22Rv1 (cell line): ENCODE data around the gene UGDH.

Experiments
- H3K27ac ChIP-seq: fragments of 450-650 bp; 2 replicates; pipeline ENCODE4 v1.5.1; 2017
- CTCF ChIP-seq: fragments of 450-650 bp; IDR thresholded peaks from 2 replicates; pipeline ENCODE4 v1.5.1; 2017; ENCODE audit warnings: mild to moderate bottlenecking
- ZFX ChIP-seq: fragments of 450-650 bp; IDR thresholded peaks from 2 replicates; pipeline ENCODE4 v1.6.1; 2017; ENCODE audit warnings: antibody characterized with exemption, borderline replicate concordance

UGDH gene

GRCh38 chr4:39528061-39528465, 824 bp upstream of the UGDH start:
- H3K27ac ChIP-seq = peak overlapping the region; percentile 91
- TF ChIP-seq CTCF (no peak), ZFX (no peak)

- TF ChIP-seq CTCF = no peak
- peak overlapping the region; percentile 91 for H3K27ac ChIP-seq
Measured at GRCh38 chr4:39526765-39527295, 409 bp downstream of the UGDH start.

- TF ChIP-seq CTCF = no peak
- peak overlapping the region; percentile 91 for H3K27ac ChIP-seq
Measured at GRCh38 chr4:39525822-39526690, 1.2 kb downstream of the UGDH start.

GRCh38 chr4:39524161-39524957, 2.9 kb downstream of the UGDH start:
- TF ChIP-seq CTCF (no peak), ZFX (no peak)
- peak overlapping the region; percentile 91 for H3K27ac ChIP-seq

GRCh38 chr4:39522068-39522467, 5.2 kb downstream of the UGDH start:
- TF ChIP-seq CTCF (no peak), ZFX (no peak)
- H3K27ac ChIP-seq = peak overlapping the region; percentile 91

- H3K27ac ChIP-seq = peak overlapping the region; percentile 91
- no peak for TF ChIP-seq ZFX
- no peak for TF ChIP-seq CTCF
Measured at GRCh38 chr4:39521253-39521919, 5.9 kb downstream of the UGDH start.
